Nephron progenitor cell (in vitro differentiated cells): ENCODE results near the gene MAB21L4.
A peak's percentile ranks its signal among the peaks of the same experiment; 100 is the strongest.

Source experiments
- DNase-seq: peaks from one replicate; pipeline ENCODE4 v3.0.0; 2021
- H3K27ac Mint-ChIP-seq: 2 replicates; pipeline ENCODE4 v1.8.0; 2021; ENCODE audit warnings: mild to moderate bottlenecking, moderate library complexity, mixed read lengths
- H3K27me3 Mint-ChIP-seq: 2 replicates; pipeline ENCODE4 v1.8.0; 2021; ENCODE audit warnings: mild to moderate bottlenecking, low read depth, mixed read lengths; ENCODE audit not compliant: poor library complexity
- H3K36me3 Mint-ChIP-seq: 2 replicates; pipeline ENCODE4 v1.8.0; 2021; ENCODE audit warnings: low read depth, mixed read lengths
- H3K4me1 Mint-ChIP-seq: 2 replicates; pipeline ENCODE4 v1.8.0; 2021; ENCODE audit warnings: mixed read lengths
- H3K4me3 Mint-ChIP-seq: 2 replicates; pipeline ENCODE4 v1.8.0; 2021; ENCODE audit warnings: mild to moderate bottlenecking, moderate library complexity, mixed read lengths
- H3K9me3 Mint-ChIP-seq: 2 replicates; pipeline ENCODE4 v1.8.0; 2021; ENCODE audit warnings: mild to moderate bottlenecking, moderate library complexity, mixed read lengths
- TF ChIP-seq, protein P1 (sequence below): fragments of 200-600 bp; sonication (generic); IDR thresholded peaks from 2 replicates; pipeline ENCODE4 v1.5.0; 2021; ENCODE audit warnings: antibody characterized with exemption

MAB21L4 gene

DNA sequence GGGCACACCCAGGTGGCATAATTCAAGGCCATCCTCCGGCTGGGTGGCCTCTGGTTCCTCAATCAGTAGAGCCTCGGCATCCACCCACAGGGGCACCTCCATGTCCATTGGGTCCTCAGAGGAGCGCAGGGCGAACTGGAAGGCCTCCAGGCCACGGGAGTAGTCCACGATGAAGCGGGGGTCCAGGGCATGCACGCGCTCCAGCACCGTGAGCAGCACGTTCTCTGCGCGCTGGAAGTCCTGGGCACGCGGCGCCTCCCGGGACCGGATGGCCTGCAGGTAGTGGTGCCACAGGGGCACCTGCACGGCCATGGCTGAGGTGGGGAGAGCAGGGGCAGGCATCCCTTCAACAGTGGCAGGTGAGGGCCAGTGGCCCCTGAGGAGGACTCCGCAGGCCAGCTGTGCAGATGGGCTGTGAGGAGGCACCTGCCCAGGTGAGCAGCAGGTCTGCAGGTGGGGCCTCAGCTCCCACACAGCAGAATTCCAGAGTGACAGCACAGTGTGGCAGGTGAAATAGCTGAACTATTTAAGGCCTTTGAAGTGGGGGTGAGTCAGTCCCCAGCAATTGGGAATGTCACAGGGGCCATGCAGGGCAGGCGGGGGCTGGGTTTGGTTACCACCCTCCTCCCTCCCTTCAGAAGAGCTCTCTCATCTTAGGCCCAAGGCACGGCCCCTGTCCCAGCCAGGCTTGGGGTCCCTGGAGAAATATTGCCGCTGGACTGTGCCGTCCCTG, at the start of gene MAB21L4:
Gene MAB21L4 (minus strand): TSS at position 501 of the 733 bp plus-strand sequence. CDS start 159 bp downstream, at position 342.
- Mint-ChIP-seq H3K4me1 (peaks cover 5% of the 10 kb centered on the region), H3K9me3 (peaks cover 4% of the 10 kb centered on the region), H3K4me3 (no peak within 1 kb of the TSS), H3K27ac (no peak within 1 kb of the TSS), H3K36me3 (no peaks in the 10 kb centered on the region), H3K27me3 (peaks cover 3% of the 10 kb centered on the region)
- TF ChIP-seq, protein P1, sequence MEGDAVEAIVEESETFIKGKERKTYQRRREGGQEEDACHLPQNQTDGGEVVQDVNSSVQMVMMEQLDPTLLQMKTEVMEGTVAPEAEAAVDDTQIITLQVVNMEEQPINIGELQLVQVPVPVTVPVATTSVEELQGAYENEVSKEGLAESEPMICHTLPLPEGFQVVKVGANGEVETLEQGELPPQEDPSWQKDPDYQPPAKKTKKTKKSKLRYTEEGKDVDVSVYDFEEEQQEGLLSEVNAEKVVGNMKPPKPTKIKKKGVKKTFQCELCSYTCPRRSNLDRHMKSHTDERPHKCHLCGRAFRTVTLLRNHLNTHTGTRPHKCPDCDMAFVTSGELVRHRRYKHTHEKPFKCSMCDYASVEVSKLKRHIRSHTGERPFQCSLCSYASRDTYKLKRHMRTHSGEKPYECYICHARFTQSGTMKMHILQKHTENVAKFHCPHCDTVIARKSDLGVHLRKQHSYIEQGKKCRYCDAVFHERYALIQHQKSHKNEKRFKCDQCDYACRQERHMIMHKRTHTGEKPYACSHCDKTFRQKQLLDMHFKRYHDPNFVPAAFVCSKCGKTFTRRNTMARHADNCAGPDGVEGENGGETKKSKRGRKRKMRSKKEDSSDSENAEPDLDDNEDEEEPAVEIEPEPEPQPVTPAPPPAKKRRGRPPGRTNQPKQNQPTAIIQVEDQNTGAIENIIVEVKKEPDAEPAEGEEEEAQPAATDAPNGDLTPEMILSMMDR = no peak
- no peak for DNase-seq

DNA sequence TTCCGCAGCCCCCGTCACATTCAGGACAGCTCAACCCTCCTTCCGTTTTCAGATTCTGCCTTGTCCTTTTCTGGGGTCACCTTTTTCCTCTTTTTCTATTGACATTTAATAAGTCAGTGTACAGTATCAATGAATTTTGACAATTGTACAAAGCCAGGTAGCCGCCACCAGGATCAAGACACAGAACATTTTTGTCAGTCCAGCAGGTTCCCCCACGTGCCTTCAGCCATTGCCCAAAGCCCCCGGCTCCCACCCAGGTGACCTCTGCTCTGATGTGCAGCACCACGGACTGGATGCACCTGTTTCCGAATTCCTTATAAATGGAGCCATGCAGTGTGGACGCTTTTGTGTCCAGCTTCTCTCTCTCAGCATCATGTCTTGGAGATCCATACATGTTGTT, 40.1 kb upstream of the MAB21L4 start:
- peaks cover 6% of the 10 kb centered on the region for H3K36me3 Mint-ChIP-seq
- peaks cover 5% of the 10 kb centered on the region for H3K4me1 Mint-ChIP-seq
- no peak overlapping the region for H3K4me3 Mint-ChIP-seq
- DNase-seq = no peak
- H3K27ac Mint-ChIP-seq = peak overlapping the region; percentile 17
- peaks cover 44% of the 10 kb centered on the region for H3K27me3 Mint-ChIP-seq
- H3K9me3 Mint-ChIP-seq = peaks cover 38% of the 10 kb centered on the region
- TF ChIP-seq, protein P1 = no peak

DNA sequence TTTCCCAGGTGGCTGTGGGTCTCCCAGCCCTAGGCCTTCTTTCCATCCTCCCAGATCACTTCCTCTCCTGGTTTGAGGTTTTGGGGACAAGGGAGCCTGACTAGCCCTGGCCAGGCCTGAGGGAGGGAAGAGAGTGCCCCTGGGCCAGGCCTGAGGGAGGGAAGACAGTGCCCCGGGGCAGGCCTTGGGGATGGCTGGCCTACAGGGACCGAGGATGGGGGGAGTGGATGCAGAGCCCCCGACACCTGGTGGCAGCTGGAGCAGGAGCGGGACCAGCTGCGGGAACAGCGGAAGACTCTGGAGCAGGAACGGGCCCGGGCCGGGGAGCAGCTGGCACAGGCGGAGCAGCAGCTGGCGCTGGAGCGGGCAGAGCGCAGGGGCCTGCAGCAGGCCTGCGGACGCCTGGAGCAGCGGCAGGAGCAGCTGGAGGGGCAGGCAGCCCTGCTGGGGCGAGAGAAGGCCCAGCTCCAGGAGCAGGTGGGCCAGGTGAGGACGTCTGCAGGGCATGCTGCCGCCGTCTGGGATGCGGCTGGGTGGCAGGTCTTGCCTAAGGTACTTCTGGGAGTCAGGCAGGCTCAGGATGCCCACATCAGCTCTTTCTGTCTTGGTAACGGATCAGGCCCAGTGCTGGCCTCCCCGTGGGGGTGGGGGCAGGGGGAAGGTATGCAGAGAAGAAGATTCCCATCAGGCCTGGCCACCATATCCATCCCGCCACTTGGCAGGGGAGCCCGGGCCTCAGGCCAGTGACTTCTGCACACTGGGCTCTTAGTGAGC, 39.3 kb upstream of the MAB21L4 start:
- Mint-ChIP-seq H3K27me3 (peaks cover 39% of the 10 kb centered on the region), H3K4me3 (no peak overlapping the region), H3K27ac (no peak overlapping the region), H3K9me3 (peaks cover 31% of the 10 kb centered on the region), H3K36me3 (peaks cover 6% of the 10 kb centered on the region), H3K4me1 (peaks cover 5% of the 10 kb centered on the region)
- TF ChIP-seq, protein P1 = no peak
- DNase-seq = peak; percentile 2

DNA sequence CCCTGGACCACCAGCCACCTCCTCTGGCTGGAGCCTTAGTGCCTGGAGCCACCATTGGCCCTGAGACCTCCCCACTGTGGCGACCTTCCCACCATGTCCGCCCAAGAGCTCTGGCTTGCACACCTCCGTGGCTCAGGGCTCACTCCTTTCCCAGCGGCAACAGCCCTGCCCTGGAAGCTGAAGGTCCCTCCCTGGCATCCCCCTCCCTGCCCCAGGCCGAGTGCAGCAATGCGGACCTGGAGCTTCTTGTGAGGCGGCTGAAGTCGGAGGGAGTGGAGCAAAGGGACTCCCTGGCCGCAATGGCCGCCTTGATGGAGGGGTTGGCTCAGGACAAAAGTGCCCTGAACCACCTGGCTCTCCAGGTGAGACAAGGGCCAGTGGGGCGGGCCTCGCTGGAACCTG, 38.7 kb upstream of the MAB21L4 start:
- Mint-ChIP-seq H3K9me3 (peaks cover 28% of the 10 kb centered on the region), H3K4me3 (no peak overlapping the region), H3K36me3 (peaks cover 6% of the 10 kb centered on the region), H3K27ac (no peak overlapping the region), H3K27me3 (peaks cover 37% of the 10 kb centered on the region), H3K4me1 (peaks cover 5% of the 10 kb centered on the region)
- TF ChIP-seq, protein P1 = no peak
- DNase-seq = no peak

DNA sequence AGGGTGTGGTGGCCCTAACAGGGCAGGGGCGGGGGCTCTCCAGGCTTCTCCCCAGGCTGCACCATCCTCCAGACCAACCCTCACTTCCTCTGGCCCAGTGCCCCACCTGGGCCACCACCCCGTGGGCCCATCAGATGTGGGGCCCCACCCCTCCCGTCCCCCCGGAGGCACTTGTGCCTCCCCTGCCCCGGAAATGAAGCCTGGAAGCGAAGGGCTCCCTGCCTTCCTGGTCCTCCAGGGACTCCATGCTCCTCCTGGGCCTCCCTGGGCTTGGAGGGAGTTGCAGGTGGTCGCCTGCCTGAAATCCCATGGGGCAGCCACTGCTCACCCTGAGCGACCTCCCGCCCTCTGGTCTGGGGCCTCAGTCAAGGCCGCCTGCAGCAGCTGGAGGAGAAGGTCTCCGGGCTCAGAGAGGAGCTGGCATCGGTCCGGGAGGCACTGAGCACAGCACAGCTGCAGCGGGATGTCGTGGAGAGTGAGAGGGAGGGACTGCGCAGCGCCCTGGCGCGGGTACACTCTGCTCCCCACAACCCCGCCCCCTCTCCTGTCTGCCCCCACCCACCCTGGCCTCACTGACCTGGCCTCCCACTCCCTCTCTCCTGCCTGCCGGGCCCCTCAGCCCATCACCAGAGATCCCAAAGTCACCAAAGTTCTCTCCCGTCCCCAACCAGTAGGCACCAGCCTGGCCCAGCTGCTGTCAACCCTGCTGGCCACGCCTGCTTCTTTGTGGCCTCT, 38.2 kb upstream of the MAB21L4 start:
- peaks cover 23% of the 10 kb centered on the region for H3K9me3 Mint-ChIP-seq
- peaks cover 6% of the 10 kb centered on the region for H3K36me3 Mint-ChIP-seq
- H3K27ac Mint-ChIP-seq = no peak overlapping the region
- H3K27me3 Mint-ChIP-seq = peaks cover 38% of the 10 kb centered on the region
- no peak for DNase-seq
- H3K4me1 Mint-ChIP-seq = peaks cover 9% of the 10 kb centered on the region
- TF ChIP-seq, protein P1 = no peak
- H3K4me3 Mint-ChIP-seq = no peak overlapping the region
